ENCODE data around the gene CNGA1.
"Not testable (repeated sequence)": the region's sequence is repeated elsewhere in the genome, so short reads cannot be mapped to it uniquely, and the experiment has no call there.

The CNGA1 gene

DNA sequence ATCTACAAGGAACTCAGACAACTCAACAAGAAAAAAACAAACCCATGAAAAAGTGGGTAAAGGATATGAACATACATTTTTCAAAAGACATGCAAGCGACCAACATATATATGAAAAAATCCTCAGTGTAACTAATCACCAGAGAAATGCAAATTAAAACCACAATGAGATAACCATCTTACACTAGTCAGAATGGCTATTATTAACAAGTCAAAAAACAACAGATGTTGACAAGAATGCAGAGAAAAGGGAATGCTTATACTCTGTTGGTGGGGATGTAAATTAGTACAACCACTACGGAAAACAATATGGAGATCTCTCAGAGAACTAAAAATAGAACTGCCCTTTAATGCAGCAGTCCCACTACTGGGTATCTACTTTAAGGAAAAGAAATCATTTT lies 12.2 kb upstream of the CNGA1 start:
- no peak for DNase-seq

- no peak for DNase-seq
Measured at GRCh38 chr4:48027653-48028052, 11.2 kb upstream of the CNGA1 start.

DNA sequence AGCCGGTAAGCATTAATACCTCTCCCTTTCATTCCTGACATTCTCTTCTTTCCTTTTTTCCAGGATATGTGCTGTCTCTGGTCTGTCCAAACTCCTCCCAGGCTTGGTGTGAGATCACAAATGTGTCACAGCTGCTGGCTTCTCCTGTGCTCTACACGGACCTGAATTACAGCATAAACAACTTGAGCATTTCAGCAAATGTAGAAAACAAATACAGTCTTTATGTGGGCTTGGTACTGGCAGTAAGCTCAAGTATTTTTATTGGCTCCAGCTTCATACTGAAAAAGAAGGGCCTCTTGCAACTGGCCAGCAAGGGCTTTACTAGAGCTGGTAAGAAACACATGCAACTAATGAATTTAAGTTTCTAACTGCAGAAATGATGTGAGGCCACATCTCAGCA lies 8.5 kb upstream of the CNGA1 start:
- DNase-seq, result no peak

- no peak for DNase-seq
Measured at GRCh38 chr4:48024522-48024921, 8.0 kb upstream of the CNGA1 start.

DNA sequence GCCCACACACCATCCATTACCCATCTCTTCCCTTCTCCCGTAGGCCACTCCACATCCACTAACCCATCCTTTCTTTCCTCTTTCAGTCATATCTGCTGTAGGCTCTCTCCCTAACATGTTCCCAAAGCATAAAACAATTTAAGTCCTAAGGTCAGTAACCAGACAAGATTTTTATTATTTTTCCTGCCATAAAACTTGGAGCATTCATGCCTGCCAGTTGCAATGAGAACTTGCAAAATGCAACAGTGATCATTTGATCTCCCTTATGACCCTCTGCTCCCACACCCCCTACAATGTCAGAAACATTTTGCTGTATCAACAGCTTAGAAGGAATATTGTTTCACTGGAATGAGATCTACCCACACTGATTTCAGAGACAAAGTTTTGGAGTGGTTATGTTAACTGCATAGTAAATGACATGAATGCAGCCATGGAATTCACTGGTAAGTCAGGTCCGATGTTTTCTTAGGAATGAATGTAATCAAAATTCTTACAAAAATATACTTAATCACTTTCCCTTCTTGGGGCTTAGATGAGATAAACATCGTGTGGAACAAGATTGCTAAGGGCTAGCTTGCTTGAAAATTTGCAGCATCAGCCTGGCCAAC lies 5.8 kb upstream of the CNGA1 start:
- DNase-seq, result no peak

- no peak for DNase-seq
Measured at GRCh38 chr4:48021100-48021499, 4.6 kb upstream of the CNGA1 start.

DNA sequence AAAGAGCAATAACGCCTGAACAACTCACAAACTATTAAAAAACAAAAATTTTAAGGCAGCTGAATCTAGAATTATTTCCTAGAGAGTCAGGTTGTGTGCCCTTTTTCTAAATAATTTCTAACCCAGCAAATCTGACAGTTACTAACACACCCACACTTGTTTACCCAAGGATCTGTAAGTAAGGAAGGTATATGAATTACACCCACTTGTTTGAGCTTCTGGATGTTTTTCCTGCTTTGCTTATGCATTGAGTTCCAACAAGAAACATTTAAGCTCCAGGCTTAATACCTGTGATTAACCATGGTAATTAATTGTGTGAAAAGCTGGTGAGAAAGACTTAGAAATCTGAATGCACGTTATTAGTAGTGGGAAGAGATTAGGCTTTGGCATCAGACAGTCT lies 1.6 kb upstream of the CNGA1 start:
- no peak for DNase-seq

DNA sequence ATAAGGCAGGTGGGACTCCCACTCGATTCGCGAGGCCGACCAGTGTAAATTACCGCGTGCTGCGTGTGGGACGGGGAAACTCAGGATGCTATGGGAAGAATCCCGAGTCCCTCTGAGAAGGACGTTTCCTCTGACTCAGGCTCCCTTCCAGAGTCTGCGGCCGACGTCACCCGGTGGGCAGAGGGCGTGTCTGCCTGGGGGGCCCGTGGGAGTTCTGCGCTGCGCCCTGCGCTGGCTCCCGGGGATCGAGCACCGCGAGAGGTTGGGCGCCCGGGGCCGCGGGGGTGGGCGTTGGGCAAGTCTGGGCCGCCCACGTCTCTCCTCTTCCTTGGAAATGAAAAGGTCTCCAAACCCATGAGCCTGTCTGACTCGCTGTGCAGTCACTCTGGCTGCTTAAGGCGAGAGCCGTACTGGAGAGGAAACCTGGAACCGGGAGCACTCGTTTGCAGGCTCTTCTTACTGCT lies 659 bp upstream of the CNGA1 start:
- DNase-seq, result peak; percentile 45

DNA sequence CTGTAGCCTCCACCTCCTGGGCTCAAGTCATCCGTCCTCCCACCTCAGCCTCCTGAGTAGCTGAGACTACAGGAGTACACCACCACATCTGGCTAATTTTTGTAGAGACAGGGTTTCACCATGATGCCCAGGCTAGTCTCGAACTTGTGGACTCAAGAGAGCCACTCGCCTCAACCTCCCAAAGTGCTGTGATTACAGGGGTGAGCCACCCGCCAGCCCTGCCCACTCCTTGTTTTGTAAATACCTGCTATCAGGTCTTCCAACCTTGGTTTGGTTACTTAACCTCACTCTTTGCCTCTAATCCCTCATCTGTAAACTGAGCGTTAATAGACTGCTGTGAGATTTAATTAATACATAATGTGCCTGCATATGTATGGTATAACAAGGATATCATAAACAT lies 803 bp downstream of the CNGA1 start:
- no peak for DNase-seq

DNA sequence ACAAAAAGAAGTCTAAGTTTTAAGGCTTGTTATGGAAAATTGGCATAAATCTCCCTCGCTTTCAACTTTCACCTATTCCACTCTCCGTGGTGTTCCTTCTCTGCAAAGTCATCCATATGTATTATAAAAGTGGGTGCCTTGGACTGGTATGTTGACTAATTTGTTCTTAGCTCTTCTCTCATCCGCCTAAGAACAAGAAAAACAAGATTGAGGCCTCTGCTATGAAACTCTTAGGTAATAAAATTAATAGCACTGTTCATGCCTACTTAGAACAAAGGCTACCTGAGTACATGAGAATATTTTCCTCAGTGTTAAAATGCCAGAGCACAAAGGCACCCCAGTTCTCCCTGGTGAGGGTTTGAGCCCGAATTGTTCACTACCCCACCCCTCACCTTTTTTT lies 1.3 kb downstream of the CNGA1 start:
- no peak for DNase-seq

DNA sequence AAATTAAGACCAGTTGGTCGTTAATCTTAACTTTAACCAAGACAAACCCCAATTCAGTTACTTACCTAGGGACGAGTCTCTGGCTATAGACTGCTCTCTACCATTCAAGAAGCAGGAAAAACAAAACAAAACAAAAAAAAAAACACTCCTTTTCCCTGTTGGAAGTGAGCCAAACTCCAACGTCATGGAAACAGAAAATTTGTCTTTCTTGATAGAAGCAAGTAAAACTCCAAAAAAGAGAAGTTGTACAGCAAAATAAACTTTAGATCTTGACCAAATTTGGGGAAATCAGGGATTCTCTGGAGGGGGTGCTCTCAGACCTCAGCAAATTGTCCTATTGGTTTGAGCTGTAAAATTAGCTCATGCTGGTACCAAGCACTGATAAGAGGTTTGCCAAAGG lies 3.7 kb downstream of the CNGA1 start:
- DNase-seq, result no peak

DNA sequence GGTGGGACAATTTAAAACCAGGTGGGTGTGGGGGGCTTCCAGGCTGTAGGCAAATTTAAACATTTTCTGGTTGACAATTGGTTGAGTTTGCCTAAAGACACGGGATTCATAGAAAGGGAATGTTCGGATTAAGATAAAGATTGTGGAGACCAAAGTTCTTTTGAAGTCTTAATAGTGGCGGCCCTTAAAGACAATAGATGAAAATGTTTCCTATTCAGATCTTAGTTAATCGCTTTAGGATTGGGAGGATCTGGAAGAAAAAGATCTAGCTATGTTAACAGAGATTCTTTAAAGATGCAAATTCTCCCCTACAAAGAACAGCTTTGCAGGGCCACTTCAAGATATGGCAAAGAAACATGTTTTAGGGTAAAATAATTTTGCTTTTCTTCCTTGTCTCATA lies 4.8 kb downstream of the CNGA1 start:
- DNase-seq, result no peak

GRCh38 chr4:48010906-48011305 lies 5.6 kb downstream of the CNGA1 start:
- DNase-seq, result not testable (repeated sequence)

- no peak for DNase-seq
Measured at GRCh38 chr4:48008021-48008596, 8.4 kb downstream of the CNGA1 start.

- DNase-seq, result no peak
Measured at GRCh38 chr4:48005781-48006180, 10.7 kb downstream of the CNGA1 start.

DNA sequence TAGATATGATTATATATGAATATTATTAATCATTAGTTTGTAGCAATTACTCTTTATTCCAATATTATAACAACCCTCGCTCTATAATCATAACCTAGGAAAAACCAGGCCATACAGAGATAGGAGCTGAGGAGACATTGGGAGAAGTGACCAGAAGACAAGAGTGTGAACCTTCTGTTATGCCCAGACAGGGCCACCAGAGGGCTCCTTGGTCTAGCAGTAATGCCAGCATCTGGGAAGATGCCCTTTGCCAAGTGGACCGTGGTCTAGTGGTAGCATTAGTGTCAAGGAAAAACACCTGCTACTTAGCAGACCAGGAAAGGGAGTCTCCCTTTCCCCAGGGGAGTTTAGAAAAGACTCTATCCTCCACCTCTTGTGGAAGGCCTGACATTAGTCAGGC lies 12.9 kb downstream of the CNGA1 start:
- DNase-seq, result not testable (repeated sequence)

- no peak for DNase-seq
Measured at GRCh38 chr4:48002267-48002666, 14.2 kb downstream of the CNGA1 start.

DNA sequence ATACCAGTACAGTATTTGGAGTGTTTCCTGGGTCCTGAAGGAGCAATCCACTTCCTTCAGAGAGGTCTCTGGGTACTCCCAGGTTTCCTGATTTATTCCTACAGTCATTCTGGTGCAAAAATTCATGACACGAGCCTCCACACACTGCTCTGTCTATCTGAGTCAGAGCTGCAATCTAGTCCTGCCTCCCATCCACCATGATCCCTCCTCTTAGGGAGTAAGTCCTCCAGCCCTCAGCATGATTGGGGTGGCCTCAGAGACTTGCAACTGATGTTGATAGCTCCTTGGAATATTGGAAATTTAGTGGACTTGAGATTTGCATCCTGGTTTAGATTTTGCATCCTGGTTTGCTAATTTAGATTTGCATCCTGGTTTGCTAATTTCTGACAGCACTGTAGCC lies 20.5 kb downstream of the CNGA1 start:
- no peak for DNase-seq

DNA sequence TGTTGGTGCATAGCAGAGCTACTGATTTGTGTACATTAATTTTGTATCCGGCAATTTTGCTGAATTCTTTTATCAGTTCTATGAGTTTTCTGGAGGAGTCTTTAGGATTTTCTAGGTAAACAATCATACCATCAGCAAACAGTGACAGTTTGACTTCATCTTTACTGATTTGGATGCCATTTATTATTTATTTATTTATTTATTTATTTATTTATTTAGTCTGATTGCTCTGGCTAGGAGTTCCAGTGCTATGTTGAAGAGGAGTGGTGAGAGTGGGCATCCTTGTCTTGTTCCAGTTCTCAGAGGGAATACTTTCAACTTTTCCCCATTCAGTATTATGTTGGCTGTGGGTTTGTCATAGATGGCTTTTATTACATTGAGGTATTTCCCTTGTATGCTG lies 24.0 kb downstream of the CNGA1 start:
- not testable (repeated sequence) for DNase-seq

DNA sequence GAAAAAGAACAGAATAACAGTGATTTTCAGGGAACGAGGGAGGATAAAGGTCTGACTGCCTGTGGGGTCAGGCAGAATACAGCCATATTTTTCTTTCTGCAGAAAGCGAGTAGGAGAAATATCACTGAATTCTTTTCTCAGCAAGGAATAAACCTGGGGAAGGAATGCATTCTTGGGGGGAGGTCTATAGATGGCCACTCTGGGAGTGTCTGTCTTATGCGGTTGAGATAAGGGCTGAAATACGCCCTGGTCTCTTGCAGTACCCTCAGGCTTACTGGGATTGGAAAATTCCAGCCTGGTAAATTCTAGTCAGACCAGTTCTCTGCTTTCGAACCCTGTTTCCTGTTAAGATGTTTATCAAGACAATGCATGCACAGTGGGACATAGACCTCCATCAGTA lies 26.3 kb downstream of the CNGA1 start:
- DNase-seq, result no peak

- no peak for DNase-seq
Measured at GRCh38 chr4:47974566-47974965, 41.9 kb downstream of the CNGA1 start.

GRCh38 chr4:47972721-47973120 lies 43.8 kb downstream of the CNGA1 start:
- DNase-seq, result no peak

GRCh38 chr4:47972181-47972580 lies 44.3 kb downstream of the CNGA1 start:
- DNase-seq, result no peak

DNA sequence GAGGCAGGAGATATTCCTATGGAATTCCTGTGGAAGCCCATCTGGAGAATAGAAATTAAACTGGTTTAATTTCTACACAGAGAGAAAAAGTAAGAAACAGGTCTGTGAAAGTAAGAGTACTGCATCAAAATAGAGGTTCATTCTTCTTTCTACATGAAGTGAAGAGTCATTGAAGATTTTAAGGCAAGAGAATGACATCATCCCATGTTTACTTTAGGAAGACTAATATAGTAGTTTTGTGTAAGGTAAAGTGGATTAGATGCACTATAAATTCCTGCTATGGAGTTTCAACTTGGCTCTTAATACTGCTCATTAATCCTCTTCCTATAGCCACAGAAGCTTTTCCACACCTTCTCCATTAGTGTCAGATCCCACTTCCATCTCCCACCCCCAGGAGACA lies 47.6 kb downstream of the CNGA1 start:
- DNase-seq, result no peak

DNA sequence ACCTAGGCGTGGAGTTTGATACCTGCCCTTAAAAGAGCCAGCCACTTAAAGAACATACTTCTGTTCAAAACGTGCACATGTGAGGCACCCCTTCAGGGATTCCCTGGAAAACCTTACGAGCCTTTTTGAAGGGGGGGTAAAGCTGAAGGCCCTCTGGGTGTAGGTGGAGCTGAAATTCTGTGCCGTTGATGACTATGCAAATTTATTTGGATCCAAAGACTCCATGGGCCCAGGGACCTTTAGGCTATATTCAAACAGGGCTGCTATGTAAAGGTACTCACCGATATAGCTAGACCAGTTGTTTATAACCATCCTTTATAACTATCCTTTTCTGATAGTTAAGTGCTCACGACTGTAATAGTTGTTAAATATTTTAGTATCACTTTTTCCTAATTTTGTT lies 61.8 kb downstream of the CNGA1 start:
- DNase-seq, result no peak
